ENCODE data around the gene CENPS.
"Not testable (repeated sequence)": the region's sequence is repeated elsewhere in the genome, so short reads cannot be mapped to it uniquely, and the experiment has no call there.

Gene CENPS

GRCh38 chr1:10419351-10419750, 10.9 kb upstream of the CENPS start:
- DNase-seq (ENCODE audit: low read depth in 2 of 2), result no peak

- no peak for DNase-seq (ENCODE audit: low read depth in 2 of 2)
Observed at GRCh38 chr1:10421637-10422036, 8.6 kb upstream of the CENPS start.

- no peak for DNase-seq (ENCODE audit: low read depth in 2 of 2)
Observed at GRCh38 chr1:10424034-10424433, 6.2 kb upstream of the CENPS start.

- DNase-seq (ENCODE audit: low read depth in 2 of 2), result no peak
Observed at GRCh38 chr1:10424651-10425050, 5.6 kb upstream of the CENPS start.

DNA sequence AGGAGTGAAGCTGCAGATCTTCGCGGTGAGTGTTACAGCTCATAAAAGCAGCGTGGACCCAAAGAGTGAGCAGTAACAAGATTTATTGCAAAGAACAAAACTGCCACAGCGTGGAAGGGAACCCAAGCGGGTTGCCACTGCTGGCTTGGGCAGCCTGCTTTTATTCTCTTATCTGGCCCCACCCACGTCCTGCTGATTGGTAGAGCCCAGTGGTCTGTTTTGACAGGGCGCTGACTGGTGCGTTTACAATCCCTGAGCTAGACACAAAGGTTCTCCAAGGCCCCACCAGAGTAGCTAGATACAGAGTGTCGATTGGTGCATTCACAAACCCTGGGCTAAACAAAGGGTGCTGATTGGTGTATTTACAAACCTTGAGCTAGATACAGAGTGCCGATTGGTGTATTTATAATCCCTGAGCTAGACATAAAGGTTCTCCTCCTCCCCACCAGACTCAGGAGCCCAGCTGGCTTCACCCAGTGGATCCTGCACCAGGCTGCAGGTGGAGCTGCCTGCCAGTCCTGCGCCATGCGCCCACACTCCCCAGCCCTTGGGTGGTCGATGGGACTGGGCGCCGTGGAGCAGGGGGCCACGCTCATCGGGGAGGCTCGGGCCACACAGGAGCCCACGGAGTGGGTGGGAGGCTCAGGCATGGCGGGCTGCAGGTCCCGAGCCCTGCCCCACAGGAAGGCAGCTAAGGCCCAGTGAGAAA, 4.3 kb upstream of the CENPS start:
- not testable (repeated sequence) for DNase-seq (ENCODE audit: low read depth in 2 of 2)

DNA sequence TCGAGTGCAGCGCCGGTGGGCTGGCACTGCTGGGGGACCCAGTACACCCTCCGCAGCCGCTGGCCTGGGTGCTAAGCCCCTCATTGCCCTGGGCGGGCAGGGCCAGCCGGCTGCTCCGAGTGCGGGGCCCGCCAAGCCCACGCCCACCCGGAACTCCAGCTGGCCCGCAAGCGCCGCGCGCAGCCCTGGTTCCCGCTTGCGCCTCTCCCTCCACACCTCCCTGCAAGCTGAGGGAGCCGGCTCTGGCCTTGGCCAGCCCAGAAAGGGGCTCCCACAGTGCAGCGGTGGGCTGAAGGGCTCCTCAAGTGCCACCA, 3.7 kb upstream of the CENPS start:
- not testable (repeated sequence) for DNase-seq (ENCODE audit: low read depth in 2 of 2)

DNA sequence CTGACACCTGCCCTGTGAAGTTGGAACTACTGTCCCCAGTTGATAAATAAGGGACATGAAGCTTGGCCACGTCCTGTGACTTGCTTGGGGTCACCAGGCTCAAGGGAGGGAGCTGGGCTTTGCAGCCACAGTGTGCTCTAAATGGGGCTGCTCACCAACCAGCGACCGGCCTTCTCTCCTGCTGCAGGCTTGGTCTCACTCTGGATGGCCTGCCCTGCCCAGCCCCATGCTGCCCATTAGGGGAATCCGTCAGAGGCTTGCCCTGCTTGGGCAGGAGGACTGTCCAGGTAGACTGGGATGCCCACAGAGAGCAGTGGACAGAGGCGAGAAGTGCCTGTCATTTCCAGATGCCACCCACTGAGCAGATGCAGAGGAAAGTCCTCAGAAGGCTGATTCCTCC, 1.2 kb upstream of the CENPS start:
- DNase-seq (ENCODE audit: low read depth in 2 of 2), result no peak

- DNase-seq (ENCODE audit: low read depth in 2 of 2), result no peak
Observed at GRCh38 chr1:10429868-10430215, 391 bp upstream of the CENPS start.

DNA sequence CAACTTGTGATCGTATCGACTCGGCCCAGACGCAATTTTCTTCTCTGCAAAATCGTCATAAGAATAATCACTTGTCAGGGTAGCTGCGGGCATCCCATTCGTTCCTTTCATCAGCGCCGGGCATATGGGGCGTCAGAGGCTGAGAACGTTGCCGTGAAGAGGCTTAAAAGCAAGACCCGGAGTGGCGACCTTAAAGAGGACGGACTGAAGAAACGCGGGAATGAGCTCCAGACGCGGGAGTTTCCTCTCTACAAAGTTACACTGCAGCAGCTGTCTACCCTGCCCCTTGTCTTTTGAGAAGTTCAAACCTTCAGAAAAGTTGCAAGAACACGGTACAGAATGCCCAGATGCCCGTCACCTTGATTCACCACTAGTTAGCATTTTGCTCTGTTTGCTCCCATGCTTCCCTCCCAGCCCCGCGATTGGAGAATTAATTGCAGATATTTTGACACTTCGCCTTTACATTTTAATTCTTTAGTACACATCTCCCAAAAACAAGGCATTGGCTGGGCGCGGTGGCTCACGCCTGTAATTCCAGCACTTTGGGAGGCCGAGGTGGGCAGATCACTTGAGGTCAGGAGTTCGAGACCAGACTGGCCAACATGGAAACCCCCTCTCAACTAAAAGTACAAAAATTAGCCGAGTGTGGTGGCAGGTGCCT, 967 bp downstream of the CENPS start:
- DNase-seq (ENCODE audit: low read depth in 2 of 2), result no peak

GRCh38 chr1:10432910-10433700, 2.9 kb downstream of the CENPS start:
- no peak for DNase-seq (ENCODE audit: low read depth in 2 of 2)

GRCh38 chr1:10433790-10434189, 3.6 kb downstream of the CENPS start:
- DNase-seq (ENCODE audit: low read depth in 2 of 2), result no peak

GRCh38 chr1:10434590-10434989, 4.4 kb downstream of the CENPS start:
- no peak for DNase-seq (ENCODE audit: low read depth in 2 of 2)

- DNase-seq (ENCODE audit: low read depth in 2 of 2), result no peak
Observed at GRCh38 chr1:10437052-10437451, 6.8 kb downstream of the CENPS start.

- DNase-seq (ENCODE audit: low read depth in 2 of 2), result no peak
Observed at GRCh38 chr1:10438677-10439163, 8.5 kb downstream of the CENPS start.

GRCh38 chr1:10440305-10440704, 10.1 kb downstream of the CENPS start:
- no peak for DNase-seq (ENCODE audit: low read depth in 2 of 2)

GRCh38 chr1:10440794-10441193, 10.6 kb downstream of the CENPS start:
- no peak for DNase-seq (ENCODE audit: low read depth in 2 of 2)

- no peak for DNase-seq (ENCODE audit: low read depth in 2 of 2)
Observed at GRCh38 chr1:10444248-10444647, 14.0 kb downstream of the CENPS start.

DNA sequence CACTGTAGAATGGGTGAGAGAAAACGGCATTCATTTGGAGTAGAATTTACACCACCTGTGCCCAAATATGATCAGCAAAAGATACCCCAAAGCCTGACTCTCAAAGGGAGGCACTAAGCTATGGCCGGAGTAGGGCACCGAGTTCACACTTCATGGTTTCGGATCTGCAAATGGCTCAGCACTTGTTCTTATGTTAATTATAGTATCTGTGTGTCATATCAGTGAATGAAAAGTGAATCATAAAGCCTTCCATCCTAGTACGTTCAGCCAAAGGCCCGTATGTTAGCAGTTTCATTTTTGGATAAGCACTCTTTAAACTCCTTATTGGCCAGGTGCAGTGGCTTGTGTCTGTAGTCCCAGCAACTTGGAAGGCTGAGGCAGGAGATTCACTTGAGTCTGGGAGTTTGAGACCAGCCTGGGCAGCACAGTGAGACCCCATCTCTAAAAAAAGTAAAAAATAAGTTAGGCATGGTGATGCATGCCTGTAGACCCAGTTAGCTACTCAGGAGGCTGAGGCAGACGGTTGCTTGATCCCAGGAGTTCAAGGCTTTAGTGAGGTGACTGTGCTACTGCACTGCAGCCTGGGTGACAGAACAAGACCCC, 14.7 kb downstream of the CENPS start:
- DNase-seq (ENCODE audit: low read depth in 2 of 2), result no peak

DNA sequence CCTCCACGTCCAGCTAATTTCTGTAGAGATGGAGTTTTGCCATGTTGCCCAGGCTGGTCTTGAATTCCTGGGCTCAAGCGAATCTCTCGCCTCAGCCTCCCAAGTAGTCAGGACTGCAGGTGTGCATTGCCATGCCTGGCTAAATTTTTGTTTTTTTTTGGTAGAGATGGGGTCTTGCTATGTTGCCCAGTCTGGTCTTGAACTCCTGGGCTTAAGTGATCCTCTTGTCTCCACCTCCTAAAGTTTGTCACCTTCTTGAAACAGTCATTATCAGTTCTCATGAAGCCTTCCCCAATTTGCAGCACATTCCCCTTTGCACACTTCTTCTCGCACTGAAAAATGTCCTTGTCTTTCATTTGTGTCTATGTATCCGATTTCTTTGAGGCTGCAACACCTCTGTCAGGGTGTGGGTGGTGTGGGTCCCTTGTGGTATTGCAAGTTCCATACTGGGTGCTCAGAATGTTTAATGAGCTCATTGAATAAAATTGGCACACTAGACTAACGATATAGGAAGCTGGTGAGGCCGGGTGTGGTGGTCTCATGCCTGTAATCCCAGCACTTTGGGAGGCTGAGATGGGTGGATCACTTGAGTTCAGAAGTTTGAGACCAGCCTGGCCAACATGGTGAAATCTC, 16.7 kb downstream of the CENPS start:
- DNase-seq (ENCODE audit: low read depth in 2 of 2), result no peak

DNA sequence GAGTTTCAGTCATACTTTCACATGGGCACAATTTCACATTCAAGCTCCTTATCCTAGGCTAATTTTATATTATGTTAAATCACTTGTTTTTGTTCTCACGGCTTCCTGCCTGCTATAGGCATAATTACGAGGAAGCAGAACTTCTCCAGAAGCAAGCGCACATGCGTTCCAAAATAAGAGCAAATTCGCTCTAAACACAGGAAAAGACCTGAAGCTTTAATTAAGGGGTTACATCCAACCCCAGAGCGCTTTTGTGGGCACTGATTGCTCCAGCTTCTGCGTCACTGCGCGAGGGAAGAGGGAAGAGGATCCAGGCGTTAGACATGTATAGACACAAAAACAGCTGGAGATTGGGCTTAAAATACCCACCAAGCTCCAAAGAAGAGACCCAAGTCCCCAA, 19.5 kb downstream of the CENPS start, which contains the start of gene CORT:
Gene CORT, plus strand, starts transcription at position 281 of the 400 bp plus-strand sequence. CDS start 193 bp downstream, outside the sequence.
- no peak for DNase-seq (ENCODE audit: low read depth in 2 of 2)

- DNase-seq (ENCODE audit: low read depth in 2 of 2), result no peak
Observed at GRCh38 chr1:10450156-10450814, 20.1 kb downstream of the CENPS start.

Data from stimulated activated CD8-positive, alpha-beta memory T cell treated with anti-CD3 and anti-CD28 coated beads, Interleukin-2, amount 100 ng/mL, for 1 hour (primary cell).